ENCODE measurements around the gene TRIM33. TPM values are rescaled to one million over a fixed set of nuclear protein-coding genes. Genes with fewer than 3 reads are reported as not detected.

The TRIM33 gene
- total RNA-seq, 1 donor from 2014 or later = 52.8 TPM

GRCh38 chr1:114458237-114458777 is 52.7 kb downstream of the TRIM33 start:
- Mint-ChIP-seq H3K36me3 (ENCODE audit: low read depth) (peaks cover 33% of the 10 kb centered on the region), H3K4me3 (no peak overlapping the region), H3K4me1 (peaks cover 4% of the 10 kb centered on the region), H3K9me3 (peaks cover 2% of the 10 kb centered on the region), H3K27me3 (ENCODE audit: low read depth) (no peaks in the 10 kb centered on the region), H3K27ac (ENCODE audit: unreplicated experiment) (peak overlapping the region; percentile 28)
- TF ChIP-seq CTCF (conservative IDR thresholded peaks at IDR 0.05) = no peak
- no peak for DNase-seq (ENCODE audit: low read depth, low spot score)

GRCh38 chr1:114457675-114458236 is 53.2 kb downstream of the TRIM33 start:
- Mint-ChIP-seq H3K36me3 (ENCODE audit: low read depth) (peaks cover 35% of the 10 kb centered on the region), H3K4me1 (peaks cover 4% of the 10 kb centered on the region), H3K27me3 (ENCODE audit: low read depth) (no peaks in the 10 kb centered on the region), H3K9me3 (peaks cover 2% of the 10 kb centered on the region), H3K27ac (ENCODE audit: unreplicated experiment) (no peak overlapping the region), H3K4me3 (no peak overlapping the region)
- DNase-seq (ENCODE audit: low read depth, low spot score) = no peak
- no peak for TF ChIP-seq CTCF (conservative IDR thresholded peaks at IDR 0.05)

GRCh38 chr1:114456586-114456985 is 54.4 kb downstream of the TRIM33 start:
- peaks cover 4% of the 10 kb centered on the region for H3K4me1 Mint-ChIP-seq
- H3K27ac Mint-ChIP-seq (ENCODE audit: unreplicated experiment) = no peak overlapping the region
- TF ChIP-seq CTCF (conservative IDR thresholded peaks at IDR 0.05) = no peak
- no peak for DNase-seq (ENCODE audit: low read depth, low spot score)
- peaks cover 36% of the 10 kb centered on the region for H3K36me3 Mint-ChIP-seq (ENCODE audit: low read depth)
- H3K4me3 Mint-ChIP-seq = no peak overlapping the region
- peaks cover 2% of the 10 kb centered on the region for H3K9me3 Mint-ChIP-seq
- no peaks in the 10 kb centered on the region for H3K27me3 Mint-ChIP-seq (ENCODE audit: low read depth)

GRCh38 chr1:114455102-114455785 is 55.8 kb downstream of the TRIM33 start:
- Mint-ChIP-seq H3K36me3 (ENCODE audit: low read depth) (peaks cover 31% of the 10 kb centered on the region), H3K9me3 (peaks cover 2% of the 10 kb centered on the region), H3K4me3 (no peak overlapping the region), H3K27ac (ENCODE audit: unreplicated experiment) (no peak overlapping the region), H3K27me3 (ENCODE audit: low read depth) (no peaks in the 10 kb centered on the region), H3K4me1 (peaks cover 4% of the 10 kb centered on the region)
- no peak for TF ChIP-seq CTCF (conservative IDR thresholded peaks at IDR 0.05)
- DNase-seq (ENCODE audit: low read depth, low spot score) = no peak

- H3K4me1 Mint-ChIP-seq = peaks cover 4% of the 10 kb centered on the region
- peaks cover 24% of the 10 kb centered on the region for H3K36me3 Mint-ChIP-seq (ENCODE audit: low read depth)
Measured at GRCh38 chr1:114454539-114454938, 56.5 kb downstream of the TRIM33 start.

More at GRCh38 chr1:114454539-114454938, 56.5 kb downstream of the TRIM33 start:
- no peak for DNase-seq (ENCODE audit: low read depth, low spot score)
- Mint-ChIP-seq H3K9me3 (peaks cover 2% of the 10 kb centered on the region), H3K4me3 (no peak overlapping the region), H3K27me3 (ENCODE audit: low read depth) (no peaks in the 10 kb centered on the region), H3K27ac (ENCODE audit: unreplicated experiment) (no peak overlapping the region)
- TF ChIP-seq CTCF (conservative IDR thresholded peaks at IDR 0.05) = no peak

Data from neural crest cell (in vitro differentiated cells).